Inflammatory macrophage (primary cell): ENCODE data around the gene GON4L.
A peak's percentile ranks its signal among the peaks of the same experiment; 100 is the strongest.
"Not testable (repeated sequence)": the region's sequence is repeated elsewhere in the genome, so short reads cannot be mapped to it uniquely, and the experiment has no call there.

ENCODE experiments used
- DNase-seq, 2 donors: peaks; one replicate each; pipeline ENCODE4 v3.0.0-alpha.2; 2020 to 2022
- total RNA-seq, 18 experiments: gene quantifications; one replicate each; lab custom pipeline; 2026; ENCODE audit warnings: mixed read lengths in 6 of 18, inconsistent platforms in 2 of 18; lab: John Stamatoyannopoulos, UW

Gene GON4L, protein sequence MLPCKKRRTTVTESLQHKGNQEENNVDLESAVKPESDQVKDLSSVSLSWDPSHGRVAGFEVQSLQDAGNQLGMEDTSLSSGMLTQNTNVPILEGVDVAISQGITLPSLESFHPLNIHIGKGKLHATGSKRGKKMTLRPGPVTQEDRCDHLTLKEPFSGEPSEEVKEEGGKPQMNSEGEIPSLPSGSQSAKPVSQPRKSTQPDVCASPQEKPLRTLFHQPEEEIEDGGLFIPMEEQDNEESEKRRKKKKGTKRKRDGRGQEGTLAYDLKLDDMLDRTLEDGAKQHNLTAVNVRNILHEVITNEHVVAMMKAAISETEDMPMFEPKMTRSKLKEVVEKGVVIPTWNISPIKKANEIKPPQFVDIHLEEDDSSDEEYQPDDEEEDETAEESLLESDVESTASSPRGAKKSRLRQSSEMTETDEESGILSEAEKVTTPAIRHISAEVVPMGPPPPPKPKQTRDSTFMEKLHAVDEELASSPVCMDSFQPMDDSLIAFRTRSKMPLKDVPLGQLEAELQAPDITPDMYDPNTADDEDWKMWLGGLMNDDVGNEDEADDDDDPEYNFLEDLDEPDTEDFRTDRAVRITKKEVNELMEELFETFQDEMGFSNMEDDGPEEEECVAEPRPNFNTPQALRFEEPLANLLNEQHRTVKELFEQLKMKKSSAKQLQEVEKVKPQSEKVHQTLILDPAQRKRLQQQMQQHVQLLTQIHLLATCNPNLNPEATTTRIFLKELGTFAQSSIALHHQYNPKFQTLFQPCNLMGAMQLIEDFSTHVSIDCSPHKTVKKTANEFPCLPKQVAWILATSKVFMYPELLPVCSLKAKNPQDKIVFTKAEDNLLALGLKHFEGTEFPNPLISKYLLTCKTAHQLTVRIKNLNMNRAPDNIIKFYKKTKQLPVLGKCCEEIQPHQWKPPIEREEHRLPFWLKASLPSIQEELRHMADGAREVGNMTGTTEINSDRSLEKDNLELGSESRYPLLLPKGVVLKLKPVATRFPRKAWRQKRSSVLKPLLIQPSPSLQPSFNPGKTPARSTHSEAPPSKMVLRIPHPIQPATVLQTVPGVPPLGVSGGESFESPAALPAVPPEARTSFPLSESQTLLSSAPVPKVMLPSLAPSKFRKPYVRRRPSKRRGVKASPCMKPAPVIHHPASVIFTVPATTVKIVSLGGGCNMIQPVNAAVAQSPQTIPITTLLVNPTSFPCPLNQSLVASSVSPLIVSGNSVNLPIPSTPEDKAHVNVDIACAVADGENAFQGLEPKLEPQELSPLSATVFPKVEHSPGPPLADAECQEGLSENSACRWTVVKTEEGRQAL (N-terminal part only)
- 30.6 to 63.8 (median 46.6) reads per million in 18 experiments for total RNA-seq

- peak; percentile 95 for DNase-seq
Observed at GRCh38 chr1:155856975-155857930, at the start of gene GON4L. Gene GON4L, minus strand, starts transcription at chr1:155857214. Its CDS starts 3,434 bp downstream, at chr1:155853780.

DNA sequence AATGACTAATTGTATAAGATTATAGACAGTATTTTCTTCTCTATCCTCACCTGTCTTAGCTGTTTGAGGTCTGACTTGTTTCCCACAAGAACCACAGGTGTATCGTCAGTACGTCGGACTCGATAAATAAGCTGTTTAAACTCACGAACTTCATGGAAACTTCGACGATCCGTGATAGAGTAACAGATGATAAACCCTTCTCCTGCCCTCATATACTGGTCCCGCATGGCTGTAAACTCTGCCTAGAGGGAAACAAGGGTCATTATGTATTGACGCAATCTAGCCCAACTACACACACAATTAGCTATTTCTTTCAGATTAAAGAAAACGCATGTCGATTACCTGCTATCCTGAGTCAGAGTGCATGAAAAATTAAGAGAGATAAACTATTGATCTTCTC, 47.2 kb upstream of the GON4L start:
- DNase-seq, result no peak

- no peak for DNase-seq
Observed at GRCh38 chr1:155900161-155900560, 43.1 kb upstream of the GON4L start.

GRCh38 chr1:155899683-155900082, 42.7 kb upstream of the GON4L start:
- DNase-seq, result no peak

DNA sequence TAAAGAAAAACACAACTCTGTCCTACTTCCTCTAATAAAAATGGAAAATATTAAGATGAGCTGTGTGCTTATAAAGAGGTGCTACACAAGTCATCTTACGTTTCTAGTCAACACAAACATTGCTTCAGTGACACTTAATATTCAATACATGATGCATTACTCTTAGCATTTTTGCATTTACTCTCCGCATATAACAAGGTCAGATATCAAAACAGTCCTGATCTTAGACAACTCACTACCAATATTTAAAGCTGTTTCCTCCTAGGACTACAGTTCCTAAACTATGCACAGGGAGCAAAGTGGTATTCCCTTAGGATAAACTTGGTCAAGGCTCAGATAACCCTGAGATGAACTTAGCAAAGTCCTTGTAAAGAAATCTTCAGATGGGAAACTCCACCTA, 41.9 kb upstream of the GON4L start:
- no peak for DNase-seq

DNA sequence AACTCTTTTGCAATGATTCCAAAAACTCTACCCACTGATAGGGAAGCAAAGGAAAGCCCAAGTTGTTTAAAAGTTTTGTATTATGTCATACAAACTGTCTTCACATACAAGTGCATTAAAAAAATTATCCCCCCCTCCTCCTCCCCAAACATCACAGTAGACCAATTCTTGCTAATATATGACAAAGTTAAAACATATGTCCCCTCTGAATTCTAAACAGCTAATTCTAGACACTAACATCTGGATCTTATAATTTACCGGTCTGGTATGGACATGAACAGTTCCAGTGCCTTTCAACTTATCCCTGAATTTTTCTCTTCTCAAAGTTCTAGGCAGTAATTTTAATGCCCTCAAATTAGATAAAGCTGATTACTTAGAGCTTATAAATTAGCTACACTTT, 40.7 kb upstream of the GON4L start:
- DNase-seq, result no peak

DNA sequence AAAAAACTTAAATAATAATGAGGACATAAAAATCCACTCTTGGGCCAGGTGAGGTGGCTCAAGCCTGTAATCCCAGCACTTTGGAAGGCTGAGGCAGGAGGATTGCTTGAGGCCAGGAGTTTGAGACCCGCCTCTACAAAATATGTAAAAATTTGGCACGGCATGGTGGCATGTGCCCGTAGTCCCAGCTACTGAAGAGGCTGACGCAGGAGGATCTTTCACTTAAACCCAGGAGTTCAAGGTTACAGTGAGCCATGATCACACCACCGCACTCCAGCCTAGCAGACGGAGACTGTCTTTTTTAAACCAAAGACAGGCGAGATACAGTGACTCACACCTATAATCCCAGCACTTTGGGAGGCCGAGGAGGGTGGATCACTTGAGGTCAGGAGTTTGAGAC, 39.5 kb upstream of the GON4L start:
- DNase-seq, result not testable (repeated sequence)

GRCh38 chr1:155895617-155896016, 38.6 kb upstream of the GON4L start:
- DNase-seq, result not testable (repeated sequence)

DNA sequence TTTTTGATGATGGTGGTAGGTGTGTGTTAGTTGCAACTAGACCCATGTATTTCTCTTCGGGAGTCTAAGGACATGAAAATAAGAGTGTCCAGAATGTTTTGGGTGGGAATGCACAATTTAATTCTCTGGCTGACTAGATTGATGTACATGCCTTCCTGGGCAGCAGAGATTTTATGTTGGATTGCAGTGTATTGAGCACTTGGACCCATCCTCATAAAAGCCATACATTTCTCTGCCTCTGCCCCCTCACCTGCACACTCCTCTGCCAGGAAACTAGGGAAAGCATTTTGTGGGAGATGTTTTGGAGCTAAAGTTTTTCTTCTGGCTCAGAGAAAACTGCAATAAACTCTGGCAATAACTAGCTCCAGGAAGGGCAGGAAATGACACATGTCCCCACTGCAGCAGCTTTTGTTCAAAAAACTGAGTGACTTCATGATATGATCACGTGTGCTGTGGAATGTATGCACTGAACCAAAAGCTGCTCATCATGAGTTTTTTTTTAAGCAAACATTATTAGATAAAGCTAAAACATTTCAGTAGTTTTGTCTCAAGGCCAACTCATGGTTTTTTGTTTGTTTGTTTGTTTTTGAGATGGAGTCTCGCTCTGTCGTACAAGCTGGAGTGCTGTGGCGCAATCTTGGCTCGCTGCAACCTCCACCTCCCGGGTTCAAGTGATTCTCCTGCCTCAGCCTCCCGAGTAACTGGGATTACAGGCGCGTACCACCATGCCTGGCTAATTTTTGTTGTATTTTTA, 36.6 kb upstream of the GON4L start:
- DNase-seq, result peak; percentile 66 to 68

GRCh38 chr1:155892796-155893195, 35.8 kb upstream of the GON4L start:
- DNase-seq, result no peak

GRCh38 chr1:155890251-155890650, 33.2 kb upstream of the GON4L start:
- no peak for DNase-seq

- no peak for DNase-seq
Observed at GRCh38 chr1:155889566-155889965, 32.6 kb upstream of the GON4L start.

DNA sequence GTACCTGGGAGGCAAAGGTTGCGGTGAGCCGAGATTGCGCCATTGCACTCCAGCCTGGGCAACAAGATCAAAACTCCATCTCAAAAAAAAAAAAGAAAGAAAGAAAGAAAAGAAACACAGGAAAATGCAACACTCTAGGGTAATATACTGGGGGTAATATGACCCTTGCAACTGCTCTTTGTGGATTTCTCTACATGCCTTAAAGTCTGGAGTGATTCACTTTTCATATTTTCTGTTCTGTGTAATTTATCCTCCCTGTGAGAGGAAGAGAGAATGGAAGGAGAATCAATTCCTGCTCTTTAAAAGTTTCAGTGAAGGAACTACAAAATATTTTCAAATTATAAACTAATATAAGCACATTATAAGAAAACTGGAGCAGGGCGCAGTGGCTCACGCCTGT, 31.5 kb upstream of the GON4L start:
- DNase-seq, result no peak

DNA sequence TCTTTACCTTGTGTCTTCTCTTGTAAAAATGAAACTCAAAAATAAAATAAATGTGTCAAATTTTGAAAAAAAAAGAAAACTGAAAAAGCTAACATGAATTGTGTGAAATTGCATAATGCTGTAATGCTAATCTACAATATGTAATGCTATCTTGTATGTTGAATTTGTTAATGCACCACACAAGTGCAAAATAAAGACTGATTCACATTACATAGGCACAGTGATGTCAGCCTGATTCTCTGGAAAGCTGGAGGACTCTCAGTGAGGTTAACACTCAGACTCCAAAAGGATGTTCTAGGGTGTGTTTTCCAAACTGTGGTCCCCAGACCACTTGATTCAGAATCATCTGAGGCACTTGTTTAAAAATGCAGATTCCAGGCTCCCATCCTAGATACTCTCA, 28.0 kb upstream of the GON4L start:
- no peak for DNase-seq

DNA sequence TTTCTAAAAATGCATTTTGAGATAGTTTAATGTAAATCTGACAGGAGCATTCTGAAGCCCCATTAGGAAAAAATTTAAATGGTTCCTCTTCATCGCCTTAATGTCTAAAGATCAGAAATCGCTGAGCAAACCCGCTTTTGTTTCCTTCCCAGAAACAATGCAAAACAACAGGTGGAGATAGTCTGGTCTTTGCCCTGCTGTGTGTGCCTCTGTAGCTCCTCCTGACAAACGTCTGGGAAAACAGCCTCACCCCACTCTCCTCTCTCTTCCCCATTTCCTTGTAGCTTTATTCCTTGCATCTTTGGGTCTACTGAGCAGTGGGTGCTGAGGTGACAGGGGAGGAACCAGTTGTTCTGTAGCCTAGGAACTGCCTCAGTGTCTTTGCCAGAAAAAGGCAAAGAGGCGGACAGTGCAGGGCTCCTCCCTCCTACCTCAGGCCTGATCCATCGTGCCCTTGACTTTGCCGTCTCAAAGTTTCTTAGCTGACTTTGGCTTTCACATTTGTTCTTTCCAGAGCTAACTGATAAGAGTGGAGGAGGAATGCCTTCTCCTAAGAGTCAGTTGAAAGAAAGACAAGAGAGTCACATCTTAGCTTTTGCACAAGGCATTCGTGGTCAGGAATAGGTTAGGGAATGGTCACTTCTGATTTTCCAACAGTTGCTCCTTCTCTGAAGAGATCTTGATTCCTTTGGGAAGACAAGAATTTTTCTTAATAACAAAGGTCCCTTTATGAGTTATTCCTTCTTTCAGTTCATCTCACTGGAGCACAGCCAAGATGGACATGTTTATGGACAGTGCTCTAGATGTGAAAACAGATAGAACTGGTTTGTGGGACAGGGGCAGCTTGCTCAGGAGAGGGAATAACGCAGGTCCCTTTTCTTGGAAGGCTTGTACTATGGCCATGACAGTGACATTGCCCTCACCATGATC, 27.3 kb upstream of the GON4L start:
- no peak for DNase-seq

DNA sequence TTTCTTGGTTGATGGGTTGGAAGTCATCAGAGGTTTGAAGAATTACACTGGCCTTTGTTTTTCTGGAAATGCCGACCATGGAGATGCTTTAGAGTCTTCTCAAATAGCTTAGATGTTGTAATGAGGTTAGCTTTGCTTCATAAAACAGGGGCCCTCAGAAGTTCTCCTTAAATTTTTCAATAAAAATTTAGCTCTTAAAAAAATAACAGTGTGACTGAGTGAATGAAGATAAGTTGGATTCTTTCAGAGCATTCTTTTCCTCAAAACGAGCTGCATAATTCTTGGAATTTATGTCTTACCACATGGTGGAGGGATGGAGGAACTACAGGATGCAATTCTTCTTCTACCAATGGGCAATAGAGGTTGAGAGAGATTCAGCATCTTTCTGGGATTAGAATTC, 25.8 kb upstream of the GON4L start:
- DNase-seq, result no peak

GRCh38 chr1:155882235-155882634, 25.2 kb upstream of the GON4L start:
- DNase-seq, result no peak

DNA sequence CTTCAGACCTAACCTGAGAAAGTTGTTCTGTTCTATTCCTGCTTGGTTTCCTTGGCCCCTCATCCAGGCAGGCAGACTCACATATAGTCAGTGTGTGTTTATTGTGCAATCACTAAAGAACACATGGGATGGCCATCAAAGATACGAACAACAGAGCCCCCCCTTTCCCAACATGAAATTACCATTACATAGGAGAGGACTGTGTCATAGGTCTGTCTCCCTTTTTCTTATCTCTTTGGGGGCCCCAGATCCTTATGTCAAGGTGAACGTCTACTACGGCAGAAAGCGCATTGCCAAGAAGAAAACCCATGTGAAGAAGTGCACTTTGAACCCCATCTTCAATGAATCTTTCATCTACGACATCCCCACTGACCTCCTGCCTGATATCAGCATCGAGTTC, 23.9 kb upstream of the GON4L start:
- DNase-seq, result no peak

- no peak for DNase-seq
Observed at GRCh38 chr1:155880251-155880650, 23.2 kb upstream of the GON4L start.

GRCh38 chr1:155877945-155878344, 20.9 kb upstream of the GON4L start:
- no peak for DNase-seq
